ENCODE measurements around the gene EIF2B5.
A peak's percentile ranks its signal among the peaks of the same experiment; 100 is the strongest.
"Not testable (repeated sequence)": the region's sequence is repeated elsewhere in the genome, so short reads cannot be mapped to it uniquely, and the experiment has no call there.

EIF2B5 gene

DNA sequence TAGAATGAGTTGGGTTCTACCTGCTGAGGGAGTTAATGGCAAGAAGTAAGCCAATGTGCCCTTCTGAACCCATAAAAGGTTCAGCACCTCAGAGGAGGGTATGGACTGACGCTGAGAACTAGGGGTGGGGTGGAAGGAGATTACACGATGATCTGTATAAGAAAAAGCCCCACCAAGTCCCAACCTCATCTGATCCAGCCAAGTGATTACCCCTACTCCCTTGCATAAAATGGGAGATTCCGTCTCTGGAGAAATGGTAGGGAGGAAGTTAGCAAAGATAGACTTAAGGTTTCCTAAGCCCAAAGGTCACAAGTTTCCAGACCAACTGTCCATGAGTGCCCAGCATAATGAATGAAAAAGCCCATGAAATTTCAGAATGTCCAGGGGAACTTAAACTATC is 12.9 kb downstream of the EIF2B5 start:
- DNase-seq: no peak

DNA sequence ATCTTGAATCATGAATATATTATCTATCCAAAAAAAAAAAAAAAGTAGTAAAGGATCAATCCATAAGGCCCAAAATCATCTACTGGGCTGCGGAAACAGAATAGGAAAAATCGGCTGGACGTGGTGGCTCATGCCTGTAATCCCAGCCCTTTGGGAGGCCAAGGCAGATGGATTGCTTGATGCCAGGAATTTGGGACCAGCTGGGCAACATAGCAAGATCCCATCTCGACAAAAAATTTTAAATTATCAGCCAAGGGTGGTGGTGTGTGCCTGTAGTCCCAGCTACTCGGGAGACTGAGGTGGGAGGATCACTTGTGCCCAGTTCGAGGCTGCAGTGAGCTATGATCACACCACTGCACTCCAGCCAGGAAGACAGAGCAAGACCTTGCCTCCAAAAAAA is 14.0 kb downstream of the EIF2B5 start:
- no peak for DNase-seq

DNA sequence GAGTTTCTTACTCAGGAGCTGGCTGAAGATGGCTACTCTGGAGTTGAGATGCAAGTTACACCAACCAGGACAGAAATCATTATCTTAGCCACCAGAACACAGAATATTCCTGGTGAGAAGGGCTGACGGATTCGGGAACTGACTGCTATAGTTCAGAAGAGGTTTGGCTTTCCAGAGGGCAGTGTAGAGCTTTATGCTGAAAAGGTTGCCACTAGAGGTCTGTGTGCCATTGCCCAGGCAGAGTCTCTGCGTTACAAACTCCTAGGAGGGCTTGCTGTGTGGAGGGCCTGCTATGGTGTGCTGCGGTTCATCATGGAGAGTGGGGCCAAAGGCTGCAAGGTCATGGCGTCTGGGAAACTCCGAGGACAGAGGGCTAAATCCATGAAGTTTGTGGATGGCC is 14.6 kb downstream of the EIF2B5 start:
- not testable (repeated sequence) for DNase-seq

- peak; percentile 32 for DNase-seq
These were observed 19.9 kb downstream of the EIF2B5 start, which contains the start of gene DVL3 for GRCh38 chr3:184154885-184155643. DVL3 (plus strand) TSS chr3:184155377; CDS start chr3:184155636, 259 bp downstream.

DNA sequence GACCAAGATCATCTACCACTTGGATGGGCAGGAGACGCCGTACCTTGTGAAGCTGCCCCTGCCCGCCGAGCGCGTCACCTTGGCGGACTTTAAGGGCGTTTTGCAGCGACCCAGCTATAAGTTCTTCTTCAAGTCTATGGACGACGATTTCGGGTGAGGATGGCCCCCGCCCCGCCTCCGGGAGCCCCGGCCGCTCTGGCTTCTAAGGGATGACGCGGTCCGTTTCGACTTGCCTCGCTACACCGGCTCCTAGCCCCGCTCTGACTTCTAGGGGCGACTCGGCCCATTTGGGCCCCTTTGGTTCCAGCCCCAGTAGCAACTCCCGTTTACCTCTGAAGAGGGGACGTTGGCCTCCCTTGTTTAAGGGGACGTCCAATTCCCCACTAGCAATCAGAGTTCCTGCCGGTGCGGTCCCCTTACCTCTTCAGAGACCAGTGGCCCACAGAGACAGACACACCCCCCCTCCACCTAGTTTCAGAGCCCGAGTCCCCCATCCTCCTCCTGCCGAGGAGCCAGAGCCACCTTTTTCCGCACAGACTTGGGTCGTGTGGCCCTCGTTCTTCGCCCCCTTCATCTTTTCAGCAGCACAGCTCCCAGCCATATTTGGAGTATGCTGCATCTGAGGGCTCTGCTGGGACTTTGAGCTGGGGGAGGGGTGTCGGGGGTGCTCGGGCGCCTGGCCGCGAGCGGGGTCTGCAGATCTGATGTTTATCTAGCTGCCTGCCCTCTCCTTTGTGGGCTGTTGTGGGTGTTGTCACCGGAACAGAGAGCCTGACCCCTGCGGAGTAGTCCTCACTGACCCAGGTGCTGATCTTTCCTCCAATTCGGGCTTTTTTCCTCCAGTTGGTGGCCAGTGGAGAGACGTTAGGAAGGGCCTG is 20.7 kb downstream of the EIF2B5 start:
- DNase-seq: peak; percentile 10

DNA sequence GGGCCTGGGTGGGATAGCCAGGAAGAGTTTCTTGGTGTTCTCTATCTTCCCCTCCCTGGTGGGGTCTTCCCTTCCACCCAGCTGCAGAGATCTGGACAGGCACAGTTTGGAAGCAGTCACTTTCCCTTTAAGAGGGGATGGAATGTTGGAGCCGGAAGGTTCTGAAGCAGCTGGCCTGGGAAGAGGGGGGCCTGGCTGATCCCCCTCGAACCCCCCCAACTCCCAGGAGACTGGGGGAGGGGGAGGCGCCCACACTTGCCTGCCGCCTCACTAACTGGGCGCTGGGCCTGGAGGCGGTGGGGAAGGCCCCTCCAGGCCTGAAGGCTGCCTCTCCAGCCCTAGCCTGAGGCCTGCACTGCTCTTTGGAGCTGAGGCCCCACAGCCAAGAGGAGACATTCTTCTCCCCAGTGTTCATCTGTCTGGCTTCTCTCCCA is 21.4 kb downstream of the EIF2B5 start:
- DNase-seq: no peak

- no peak for DNase-seq
These were observed 22.0 kb downstream of the EIF2B5 start for GRCh38 chr3:184157206-184157605.

GRCh38 chr3:184158404-184158803 is 23.2 kb downstream of the EIF2B5 start:
- no peak for DNase-seq

- DNase-seq: no peak
These were observed 25.3 kb downstream of the EIF2B5 start for GRCh38 chr3:184160456-184160855.

- DNase-seq: not testable (repeated sequence)
These were observed 27.5 kb downstream of the EIF2B5 start for GRCh38 chr3:184162571-184163070.

- no peak for DNase-seq
These were observed 29.6 kb downstream of the EIF2B5 start for GRCh38 chr3:184164648-184165330.

DNA sequence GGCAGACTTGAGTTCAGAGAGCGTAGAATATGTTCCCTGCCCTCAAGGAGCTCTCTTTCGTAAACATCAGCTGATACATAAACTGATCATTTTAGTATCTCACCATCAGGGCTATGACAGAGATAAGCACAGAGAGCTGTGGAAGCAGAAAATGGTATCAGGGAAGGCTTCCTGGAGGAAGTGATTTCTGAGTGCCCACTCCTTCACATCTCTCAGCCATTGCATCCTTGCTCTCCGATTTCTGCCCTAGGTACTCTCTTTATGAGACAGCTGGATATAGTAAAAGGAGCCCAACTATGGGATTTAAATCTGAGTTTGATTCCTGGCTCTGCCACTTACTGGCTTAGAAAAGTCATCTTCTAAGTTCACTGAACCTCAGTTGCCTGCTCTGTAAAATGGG is 30.4 kb downstream of the EIF2B5 start:
- DNase-seq: no peak

- no peak for DNase-seq
These were observed 31.5 kb downstream of the EIF2B5 start for GRCh38 chr3:184166671-184167070.

GRCh38 chr3:184167786-184168185 is 32.6 kb downstream of the EIF2B5 start:
- no peak for DNase-seq

DNA sequence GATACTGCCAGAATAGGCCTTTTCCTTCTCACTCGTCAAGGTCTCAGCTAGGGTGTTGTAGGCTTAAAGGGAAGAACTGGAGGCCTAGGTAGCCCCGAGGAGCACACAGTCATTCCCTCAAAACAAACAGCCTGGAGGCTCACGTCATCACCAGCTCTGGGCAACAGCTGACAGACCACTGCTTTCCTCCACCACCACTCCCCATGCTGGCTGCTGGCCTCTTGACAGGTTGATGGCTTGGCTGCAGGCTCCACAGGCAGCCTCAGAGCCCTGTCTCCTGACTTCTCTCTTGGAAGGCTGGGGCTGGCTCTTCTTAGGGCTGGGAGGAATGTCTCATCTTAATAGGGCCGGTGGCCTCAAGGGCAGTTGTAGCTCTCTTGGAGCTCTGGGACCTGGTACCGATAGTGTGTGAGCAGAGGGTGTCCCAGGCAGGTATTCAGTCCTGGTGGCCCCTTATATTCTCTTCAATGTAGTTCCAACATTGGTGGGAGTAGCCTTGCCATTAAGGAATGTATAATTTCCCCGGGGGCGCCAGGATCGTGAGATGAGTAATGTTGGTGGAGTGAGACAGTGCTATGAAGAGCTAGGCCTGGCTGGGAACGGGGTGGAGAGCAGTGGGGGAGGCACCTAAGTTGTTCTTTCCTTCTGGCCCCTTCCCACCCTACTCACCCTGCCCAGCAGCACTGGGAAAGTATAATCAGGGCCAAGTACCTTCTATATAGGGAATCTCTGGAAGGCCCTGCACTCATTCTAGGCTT is 33.4 kb downstream of the EIF2B5 start:
- no peak for DNase-seq

GRCh38 chr3:184169896-184170875 is 35.0 kb downstream of the EIF2B5 start:
- no peak for DNase-seq

DNA sequence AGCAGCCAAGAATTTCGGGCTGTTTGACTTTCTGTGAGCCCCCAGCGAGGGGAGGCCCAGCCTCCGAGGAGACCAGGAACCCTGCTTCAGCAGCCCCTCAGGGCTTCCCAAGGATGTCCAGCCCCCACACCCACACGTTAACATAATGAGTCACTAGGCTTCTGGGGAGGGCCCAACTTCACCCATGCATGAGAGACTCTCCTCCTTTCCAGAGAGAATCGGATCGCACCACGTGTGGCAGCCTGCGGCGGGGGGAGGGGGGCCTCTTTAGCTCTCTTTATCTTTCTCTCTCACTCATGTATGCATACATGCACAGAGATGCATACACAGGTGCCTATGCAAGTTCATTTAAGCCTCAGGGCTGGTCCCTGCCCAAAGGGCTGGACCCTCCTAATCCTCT is 36.4 kb downstream of the EIF2B5 start:
- no peak for DNase-seq

DNA sequence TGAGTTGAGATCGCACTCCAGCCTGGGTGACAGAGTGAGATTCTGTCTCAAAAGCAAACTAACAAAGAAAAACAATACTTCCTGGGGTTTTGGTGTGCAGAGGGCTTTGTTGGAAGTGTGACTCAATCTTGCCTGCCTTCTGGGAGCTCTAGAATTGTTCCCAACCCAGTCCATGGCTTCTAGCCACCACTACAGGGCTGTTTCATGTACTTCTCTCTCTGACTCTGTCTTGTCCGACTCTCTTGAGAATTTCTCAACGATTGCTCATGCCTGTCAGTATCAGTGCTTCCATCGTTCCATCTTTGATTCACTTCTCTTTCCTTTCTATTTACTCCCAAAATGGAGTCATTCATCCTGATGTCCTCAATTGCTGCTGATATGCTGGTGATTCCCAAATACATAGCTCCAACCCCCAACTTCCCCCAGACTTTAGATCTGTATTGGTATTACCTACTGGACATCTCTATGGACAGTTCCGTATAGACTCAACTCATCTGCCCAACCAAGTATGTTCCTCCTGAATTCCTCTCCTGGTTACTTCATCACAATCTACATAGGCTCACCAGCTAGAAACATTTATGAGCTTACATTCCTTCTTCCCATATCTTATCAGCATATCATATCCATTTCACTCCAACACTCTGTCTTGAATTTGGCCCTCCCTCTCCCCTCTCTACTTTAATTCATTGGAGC is 37.7 kb downstream of the EIF2B5 start:
- DNase-seq: no peak

GRCh38 chr3:184173374-184173722 is 38.2 kb downstream of the EIF2B5 start:
- no peak for DNase-seq

DNA sequence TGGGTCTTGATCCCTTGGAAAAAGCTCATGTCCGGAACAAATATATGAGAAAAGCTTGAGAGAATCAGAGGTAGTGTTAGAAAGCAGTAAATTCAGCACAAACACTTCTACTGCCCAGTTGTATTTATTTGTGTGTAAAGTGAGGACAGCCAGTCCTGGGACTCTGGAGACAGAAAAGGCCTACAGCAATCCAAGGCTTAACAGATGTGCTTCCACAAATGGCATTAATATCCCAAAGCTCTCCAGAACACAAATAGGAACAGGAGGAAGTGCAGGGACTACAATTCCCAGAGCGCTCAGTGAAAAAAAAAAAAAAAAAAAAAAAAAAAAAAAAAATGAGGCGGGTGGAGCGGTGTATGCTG is 39.1 kb downstream of the EIF2B5 start:
- no peak for DNase-seq

Data from NCI-H526 treated with DMSO at 0.1 percent for 48 hours (cell line).